Epithelial cell of proximal tubule (primary cell): ENCODE results near the gene TRIM41. TPM values are rescaled to one million over a fixed set of nuclear protein-coding genes. Genes with fewer than 3 reads are reported as not detected.

Experiments
- DNase-seq: peaks from one replicate; pipeline ENCODE4 v3.0.0-alpha.2; 2011; ENCODE audit warnings: low read depth
- H3K4me3 ChIP-seq: 2 replicates; pipeline ENCODE4 v1.5.1; 2011; ENCODE audit warnings: low read depth, mild to moderate bottlenecking, low read length
- CTCF ChIP-seq: conservative IDR thresholded peaks from 2 replicates; pipeline ENCODE4 v1.5.1; 2012; ENCODE audit warnings: low read depth, mild to moderate bottlenecking, low read length
- total RNA-seq: library from RNA; depleted of rRNA; stranded (reverse); fragments of >200 nt; gene quantifications from 2 replicates; pipeline ENCODE4 v1.2.3, GENCODE V29; 2015

Gene TRIM41
- total RNA-seq, 1 donor from 2014 or later: 12.4 TPM

DNA sequence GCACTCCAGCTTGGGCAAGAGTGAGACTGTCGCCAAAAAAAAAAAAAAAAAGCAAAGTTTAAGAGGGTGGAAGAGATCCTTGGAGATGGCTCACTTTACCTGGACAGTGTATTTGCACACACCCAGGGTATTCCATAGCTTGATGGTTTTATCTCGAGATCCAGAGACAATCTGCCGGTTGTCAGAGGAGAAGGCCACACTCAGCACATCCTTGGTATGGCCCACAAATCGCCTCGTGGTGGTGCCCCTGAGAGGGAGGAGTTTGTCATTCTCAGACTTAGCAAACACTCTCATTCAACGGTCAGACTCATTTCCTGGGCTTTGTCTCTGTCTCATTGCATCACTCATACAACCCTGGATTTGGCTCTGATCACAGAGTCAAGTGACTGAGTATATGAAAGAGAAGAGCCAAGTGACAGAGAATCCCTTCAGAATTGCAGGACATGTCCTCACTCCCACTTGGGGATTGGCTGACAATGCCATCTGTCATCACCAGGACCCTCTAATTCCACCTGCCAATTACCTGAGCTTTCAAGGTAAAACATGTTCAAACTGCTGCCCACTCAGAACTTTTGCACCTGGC lies 18.4 kb downstream of the TRIM41 start:
- DNase-seq: no peak
- TF ChIP-seq CTCF: no peak
- peak overlapping the region; percentile 85 for H3K4me3 ChIP-seq

- peak overlapping the region; percentile 85 for H3K4me3 ChIP-seq
- no peak for DNase-seq
- TF ChIP-seq CTCF: no peak
Observed at GRCh38 chr5:181242031-181242451, 19.0 kb downstream of the TRIM41 start.

DNA sequence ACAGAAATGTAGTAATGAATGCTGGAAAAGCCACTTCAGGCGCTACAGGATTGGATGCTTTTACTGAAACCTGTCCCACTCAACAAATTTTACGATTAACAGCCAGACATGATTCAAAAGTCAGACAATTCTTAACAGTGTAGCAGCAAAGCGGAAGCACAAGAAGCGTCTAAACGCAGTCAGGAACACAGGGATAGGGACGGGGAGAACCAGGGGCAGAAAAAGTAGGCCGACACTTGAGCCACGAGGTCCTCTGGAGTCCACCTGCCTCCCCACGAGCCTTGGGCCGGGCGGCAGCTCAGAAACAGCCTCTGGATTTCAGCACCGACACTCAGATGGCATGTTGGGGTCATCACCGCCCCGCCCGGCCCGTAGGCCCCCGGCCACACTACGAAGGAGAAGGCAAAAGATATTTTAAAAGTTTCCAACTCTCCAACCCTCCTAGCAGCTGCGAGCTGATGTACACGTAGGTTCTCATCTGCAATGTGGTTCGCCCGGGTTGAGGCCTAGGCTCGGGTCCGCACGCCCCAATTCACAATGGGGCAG lies 20.0 kb downstream of the TRIM41 start:
- peak overlapping the region; percentile 85 for H3K4me3 ChIP-seq
- no peak for DNase-seq
- no peak for TF ChIP-seq CTCF

DNA sequence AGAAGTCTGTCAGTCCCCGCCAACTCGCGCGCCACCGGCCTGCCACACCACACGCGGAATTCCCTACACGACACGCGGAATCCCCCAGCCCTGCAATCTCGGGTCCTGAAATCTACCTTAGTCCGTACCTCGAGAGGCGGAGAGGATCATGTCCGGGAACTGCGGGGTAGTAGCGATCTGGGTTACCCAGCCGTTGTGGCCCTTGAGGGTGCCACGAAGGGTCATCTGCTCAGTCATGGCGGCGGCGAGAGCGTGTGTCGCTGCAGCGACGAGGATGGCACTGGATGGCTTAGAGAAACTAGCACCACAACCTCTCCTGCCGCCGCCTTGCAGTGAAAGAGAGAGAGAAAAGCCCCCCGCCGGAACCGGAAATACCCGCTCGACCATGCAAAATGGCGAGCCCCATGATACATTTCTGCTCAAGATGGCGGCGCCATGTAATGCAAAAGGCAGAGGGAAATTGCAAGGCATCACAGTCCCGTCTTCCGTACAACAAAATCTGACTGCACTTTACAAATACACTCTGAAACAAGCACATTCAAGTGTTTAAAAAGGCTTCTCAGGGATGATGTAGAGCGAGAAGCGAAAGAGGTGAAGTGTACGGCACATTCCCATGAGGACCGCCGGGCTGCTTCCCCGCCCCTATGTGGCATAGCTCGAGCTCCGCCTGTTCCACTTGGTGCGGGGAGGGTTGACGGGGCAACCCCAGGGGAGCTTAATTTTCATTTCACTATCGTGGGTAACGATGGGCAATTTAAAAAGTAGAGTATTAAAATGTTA lies 20.7 kb downstream of the TRIM41 start, which contains the start of gene RACK1:
TSS of gene RACK1 (minus strand) at position 343 of the 780 bp plus-strand sequence. CDS start at position 237, 106 bp downstream.
- no peak for TF ChIP-seq CTCF
- H3K4me3 ChIP-seq: peak within 1 kb of the TSS; percentile 85
- peak; percentile 78 for DNase-seq

DNA sequence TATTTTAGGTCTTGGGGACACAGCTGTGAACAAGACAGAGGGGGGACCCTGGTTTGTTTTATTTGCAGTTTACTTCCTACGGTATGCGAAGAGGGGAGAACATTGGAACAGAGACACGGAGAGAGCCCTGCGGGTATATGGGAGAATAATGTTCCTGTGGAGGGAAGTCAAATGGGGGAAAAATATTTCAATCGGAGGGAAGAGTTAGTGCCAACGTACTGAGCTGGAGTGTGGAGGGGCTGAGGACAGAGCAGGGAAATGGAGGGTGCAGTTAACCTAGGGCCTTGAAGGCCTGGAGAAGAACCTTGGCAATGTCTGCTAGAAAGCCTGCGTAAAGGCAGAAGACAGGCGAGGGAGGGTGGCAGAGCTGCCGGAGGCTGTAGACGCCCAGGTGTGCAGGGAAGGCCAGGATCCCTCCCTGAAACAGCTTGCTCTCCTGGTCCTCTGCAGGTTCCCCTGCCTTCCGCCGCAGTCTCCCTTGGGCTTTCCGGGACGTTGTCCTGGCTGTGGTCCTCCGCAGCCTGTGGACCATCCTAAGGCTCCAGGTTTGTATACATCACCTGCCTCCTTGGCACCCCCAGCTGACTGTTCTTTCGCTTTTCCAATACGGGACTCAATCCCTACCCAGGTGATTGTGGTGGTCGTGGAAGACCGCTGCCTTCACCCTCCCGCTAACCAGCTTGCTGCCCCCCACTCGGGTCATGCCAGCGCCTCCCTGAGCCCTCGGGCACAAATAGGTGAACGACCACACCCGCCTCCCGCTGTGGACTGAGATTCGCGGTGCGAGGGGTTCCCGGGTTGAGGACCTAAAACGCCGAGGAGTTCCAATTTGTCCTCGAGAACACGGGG lies 22.6 kb downstream of the TRIM41 start:
- DNase-seq: no peak
- TF ChIP-seq CTCF: no peak
- peak overlapping the region; percentile 88 for H3K4me3 ChIP-seq

- peak overlapping the region; percentile 88 for H3K4me3 ChIP-seq
- no peak for TF ChIP-seq CTCF
- DNase-seq: no peak
Observed at GRCh38 chr5:181246276-181247049, 23.4 kb downstream of the TRIM41 start.
